HG02623 (cell line): ENCODE data around the gene ASPRV1.

Experiments used
- ATAC-seq: cut with Tn5 transposase; IDR thresholded peaks from one replicate; pipeline ENCODE4 v1.9.1; 2021; ENCODE audit warnings: moderate library complexity; ENCODE audit not compliant: unreplicated experiment

The ASPRV1 gene

GRCh38 chr2:69914164-69914949 lies 47.1 kb downstream of the ASPRV1 start:
- peak; percentile 80 for ATAC-seq

- ATAC-seq = no peak
These were observed 49.4 kb downstream of the ASPRV1 start for GRCh38 chr2:69911985-69912563.
